Activated CD8-positive, alpha-beta memory T cell treated with anti-CD3 and anti-CD28 coated beads for 24 hours (primary cell): ENCODE measurements around the gene FIBCD1.

Source experiments
- DNase-seq: peaks from one replicate; pipeline ENCODE4 v3.0.0-alpha.2; 2020

The FIBCD1 gene

GRCh38 chr9:130905902-130906734, 32.9 kb downstream of the FIBCD1 start:
- no peak for DNase-seq

- no peak for DNase-seq
These were observed 33.7 kb downstream of the FIBCD1 start for GRCh38 chr9:130905125-130905901.

- no peak for DNase-seq
These were observed 34.7 kb downstream of the FIBCD1 start for GRCh38 chr9:130904070-130905044.

- DNase-seq = no peak
These were observed 35.6 kb downstream of the FIBCD1 start for GRCh38 chr9:130903194-130904069.

- DNase-seq = no peak
These were observed 36.6 kb downstream of the FIBCD1 start for GRCh38 chr9:130902204-130903185.

- no peak for DNase-seq
These were observed 37.4 kb downstream of the FIBCD1 start for GRCh38 chr9:130901498-130902203.

GRCh38 chr9:130900701-130901497, 38.1 kb downstream of the FIBCD1 start:
- DNase-seq = no peak

- no peak for DNase-seq
These were observed 39.8 kb downstream of the FIBCD1 start for GRCh38 chr9:130899051-130899748.

GRCh38 chr9:130898552-130898852, 40.5 kb downstream of the FIBCD1 start:
- no peak for DNase-seq

GRCh38 chr9:130897848-130898551, 41.0 kb downstream of the FIBCD1 start:
- DNase-seq = no peak

GRCh38 chr9:130897105-130897751, 41.8 kb downstream of the FIBCD1 start:
- no peak for DNase-seq

- no peak for DNase-seq
These were observed 42.6 kb downstream of the FIBCD1 start, which contains the start of gene QRFP for GRCh38 chr9:130896233-130897014. TSS of gene QRFP (minus strand) at chr9:130896812. CDS start at chr9:130893838, 2,974 bp downstream.

GRCh38 chr9:130895481-130896232, 43.4 kb downstream of the FIBCD1 start:
- no peak for DNase-seq

GRCh38 chr9:130895038-130895437, 44.0 kb downstream of the FIBCD1 start:
- no peak for DNase-seq

GRCh38 chr9:130894546-130894945, 44.5 kb downstream of the FIBCD1 start:
- DNase-seq = no peak
